Immature natural killer cell (primary cell): ENCODE data around the gene CACNA1C. TPM values are rescaled to one million over a fixed set of nuclear protein-coding genes. Genes with fewer than 3 reads are reported as not detected.

Source experiments
- DNase-seq, 3 donors: peaks; one replicate each; pipeline ENCODE4 v3.0.0; 2022; ENCODE audit warnings: mixed read lengths in 1 of 3
- H3K27ac Mint-ChIP-seq, 6 donors: one replicate each; pipeline ENCODE4 v1.8.0; 2020; ENCODE audit warnings: mixed read lengths in 6 of 6, mild to moderate bottlenecking in 5 of 6, inconsistent platforms in 4 of 6, moderate library complexity in 3 of 6
- H3K27me3 Mint-ChIP-seq, 3 donors: one replicate each; pipeline ENCODE4 v1.8.0; 2020 to 2021; ENCODE audit warnings: low read depth in 3 of 3, mild to moderate bottlenecking in 3 of 3, mixed read lengths in 3 of 3, moderate library complexity in 3 of 3, inconsistent platforms in 1 of 3
- H3K36me3 Mint-ChIP-seq, 3 donors: one replicate each; pipeline ENCODE4 v1.8.0; 2020; ENCODE audit warnings: mixed read lengths in 3 of 3, inconsistent platforms in 2 of 3, mild to moderate bottlenecking in 2 of 3
- H3K4me1 Mint-ChIP-seq, 2 donors: one replicate each; pipeline ENCODE4 v1.8.0; 2020; ENCODE audit warnings: inconsistent platforms in 2 of 2, mild to moderate bottlenecking in 2 of 2, mixed read lengths in 2 of 2, moderate library complexity in 1 of 2
- H3K4me3 Mint-ChIP-seq, 5 donors: one replicate each; pipeline ENCODE4 v1.8.0; 2020; ENCODE audit warnings: mild to moderate bottlenecking in 5 of 5, mixed read lengths in 5 of 5, inconsistent platforms in 3 of 5, moderate library complexity in 3 of 5
- H3K9me3 Mint-ChIP-seq, 6 donors: one replicate each; pipeline ENCODE4 v1.8.0; 2020; ENCODE audit warnings: mild to moderate bottlenecking in 6 of 6, mixed read lengths in 6 of 6, inconsistent platforms in 4 of 6, moderate library complexity in 3 of 6
- polyA plus RNA-seq, 3 donors: library from polyadenylated mRNA; unstranded; fragments of 300-500 nt; fragmentation: Illumina TruSeq; gene quantifications; one replicate each; pipeline ENCODE4 v1.2.3, GENCODE V29; 2021

Gene CACNA1C
- polyA plus RNA-seq, 3 donors from 2014 or later = 0.05 to 0.36 (median 0.12) TPM

DNA sequence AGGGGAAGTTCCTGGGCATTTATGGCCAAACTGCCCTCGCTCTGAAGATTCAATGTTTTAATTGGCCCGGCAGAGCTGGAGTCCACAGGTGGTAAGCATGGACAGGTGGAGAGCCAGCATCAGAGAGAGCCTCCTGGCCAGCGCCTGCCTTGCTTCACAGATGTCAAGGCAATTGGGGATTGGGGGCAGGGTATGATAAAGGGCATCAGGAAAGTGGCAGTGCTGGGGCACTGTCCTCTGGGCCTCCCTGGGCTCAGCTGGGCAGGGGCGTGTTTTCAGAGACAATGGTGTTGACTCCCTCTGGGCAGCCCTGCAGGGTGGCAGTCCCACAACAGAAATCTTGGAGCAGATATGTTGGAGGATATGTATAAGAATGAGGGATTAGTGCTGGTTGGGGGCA, 237.3 kb downstream of the CACNA1C start:
- Mint-ChIP-seq H3K27me3 (peaks cover 3 to 6% (median 6%) of the 10 kb centered on the region in 3 donors), H3K36me3 (no peaks in the 10 kb centered on the region), H3K9me3 (no peaks in the 10 kb centered on the region), H3K4me3 (no peak overlapping the region), H3K4me1 (peaks cover 0 to 3% of the 10 kb centered on the region in 2 donors), H3K27ac (no peak overlapping the region)
- no peak for DNase-seq

DNA sequence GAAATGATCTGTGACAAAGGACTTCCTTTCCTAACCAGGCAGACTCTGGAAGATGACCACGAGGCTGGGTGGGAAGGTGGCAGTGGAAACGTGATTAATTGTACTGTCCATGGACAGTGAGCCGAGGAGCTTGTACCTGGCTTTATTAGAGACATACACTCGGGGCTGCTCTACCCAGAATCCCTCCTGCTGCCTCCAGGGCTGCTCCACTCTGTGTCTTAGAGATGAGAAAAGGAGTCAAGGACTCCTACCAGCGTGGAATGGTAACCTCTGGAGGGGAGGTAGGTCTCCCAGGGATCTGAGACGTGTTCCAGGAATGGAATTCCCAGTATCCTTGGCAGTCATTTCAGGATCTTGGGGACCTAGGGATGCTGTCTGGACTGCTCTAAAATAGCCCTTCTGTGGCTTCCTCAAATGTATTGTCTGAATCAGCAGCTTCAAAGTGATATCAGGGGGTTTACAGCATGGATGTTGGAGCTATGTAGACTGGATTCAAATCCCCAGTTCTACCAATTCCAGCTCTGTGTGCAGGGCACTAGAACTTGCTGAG, 237.8 kb downstream of the CACNA1C start:
- Mint-ChIP-seq H3K4me3 (no peak overlapping the region), H3K27me3 (peaks cover 3 to 7% (median 5%) of the 10 kb centered on the region in 3 donors), H3K4me1 (peaks cover 0 to 5% of the 10 kb centered on the region in 2 donors), H3K27ac (no peak overlapping the region), H3K9me3 (no peaks in the 10 kb centered on the region), H3K36me3 (no peaks in the 10 kb centered on the region)
- no peak for DNase-seq

DNA sequence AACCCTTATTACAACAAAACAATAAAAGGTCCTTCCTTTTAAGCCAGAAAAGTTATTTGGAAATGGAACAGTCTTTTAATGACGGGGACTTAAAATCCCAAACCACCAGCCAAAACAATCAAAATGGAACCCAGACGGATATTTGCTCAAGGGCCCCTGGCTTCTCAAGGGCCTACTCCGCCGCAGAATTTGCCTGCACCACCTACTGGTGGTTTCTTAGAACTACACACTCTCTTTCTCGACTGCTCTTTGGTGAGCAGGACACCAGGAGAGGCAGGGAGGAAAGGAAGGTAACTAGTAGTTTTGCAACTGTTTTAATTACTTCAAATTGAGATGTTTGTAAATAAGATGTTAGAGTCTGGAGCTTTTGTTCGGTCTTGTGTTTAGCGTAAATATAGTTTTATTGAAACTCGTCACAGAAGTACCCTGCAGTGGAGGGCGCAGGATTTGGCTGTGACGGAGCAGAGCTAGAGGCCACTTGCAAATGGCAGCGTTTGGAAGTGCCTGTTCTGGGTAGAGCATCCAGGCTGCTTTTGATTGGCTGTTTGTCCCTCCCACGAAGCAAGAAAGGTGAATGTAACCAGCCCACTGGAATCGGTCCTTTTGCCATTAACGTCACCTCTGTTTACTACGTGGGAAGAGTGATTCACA, 238.5 kb downstream of the CACNA1C start:
- peaks cover 0 to 5% of the 10 kb centered on the region in 2 donors for H3K4me1 Mint-ChIP-seq
- DNase-seq = peak in 2 of 3 donors; percentile 7 to 32
- H3K36me3 Mint-ChIP-seq = no peaks in the 10 kb centered on the region
- no peaks in the 10 kb centered on the region for H3K9me3 Mint-ChIP-seq
- no peak overlapping the region for H3K4me3 Mint-ChIP-seq
- no peak overlapping the region for H3K27ac Mint-ChIP-seq
- peaks cover 4 to 7% (median 5%) of the 10 kb centered on the region in 3 donors for H3K27me3 Mint-ChIP-seq

DNA sequence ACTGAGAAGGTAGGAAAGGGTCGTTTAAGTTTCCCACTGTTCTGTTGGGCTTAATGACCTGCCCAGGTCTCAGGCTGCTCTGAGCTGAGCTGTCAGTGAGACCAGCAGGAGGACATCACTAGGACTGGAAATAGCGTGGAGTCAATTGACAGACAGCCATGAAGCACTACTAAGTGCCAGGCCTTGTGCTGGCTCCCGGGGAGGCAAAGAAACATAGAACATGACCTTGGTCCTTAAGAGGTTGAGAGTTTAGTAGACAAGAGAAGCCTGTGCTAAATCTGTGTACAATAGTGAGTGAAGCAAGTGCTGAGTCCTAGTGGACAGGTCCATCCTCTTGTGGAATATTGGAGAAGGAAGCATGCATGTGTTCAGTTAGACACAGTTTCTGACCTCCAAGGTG, 239.2 kb downstream of the CACNA1C start:
- H3K27ac Mint-ChIP-seq = no peak overlapping the region
- H3K9me3 Mint-ChIP-seq = no peaks in the 10 kb centered on the region
- no peak for DNase-seq
- peaks cover 0 to 5% of the 10 kb centered on the region in 2 donors for H3K4me1 Mint-ChIP-seq
- no peak overlapping the region for H3K4me3 Mint-ChIP-seq
- no peaks in the 10 kb centered on the region for H3K36me3 Mint-ChIP-seq
- H3K27me3 Mint-ChIP-seq = peaks cover 5 to 6% (median 5%) of the 10 kb centered on the region in 3 donors

DNA sequence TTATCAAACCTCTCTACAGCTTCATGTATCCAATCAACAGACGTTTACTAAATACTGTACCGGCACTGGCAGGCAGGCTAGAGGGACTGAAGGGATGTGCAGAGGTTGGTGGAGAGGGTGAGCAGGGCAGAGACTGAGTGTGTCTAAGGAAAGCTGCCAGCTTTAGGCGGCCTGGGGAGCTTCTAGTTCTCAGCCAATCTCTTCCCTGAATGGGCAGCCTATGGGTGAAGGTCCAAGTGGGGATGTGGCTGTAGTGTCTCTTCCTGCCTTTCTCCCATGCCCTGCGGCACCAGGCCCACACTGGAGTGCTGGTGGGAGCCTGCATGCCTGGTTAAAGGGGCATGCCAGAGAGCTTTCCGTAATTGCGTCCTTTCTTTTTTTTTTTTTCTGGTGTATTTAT, 239.8 kb downstream of the CACNA1C start:
- H3K4me1 Mint-ChIP-seq = peaks cover 0 to 5% of the 10 kb centered on the region in 2 donors
- no peaks in the 10 kb centered on the region for H3K36me3 Mint-ChIP-seq
- DNase-seq = no peak
- no peak overlapping the region for H3K27ac Mint-ChIP-seq
- H3K27me3 Mint-ChIP-seq = peaks cover 3 to 6% (median 5%) of the 10 kb centered on the region in 3 donors
- H3K9me3 Mint-ChIP-seq = no peaks in the 10 kb centered on the region
- H3K4me3 Mint-ChIP-seq = no peak overlapping the region

DNA sequence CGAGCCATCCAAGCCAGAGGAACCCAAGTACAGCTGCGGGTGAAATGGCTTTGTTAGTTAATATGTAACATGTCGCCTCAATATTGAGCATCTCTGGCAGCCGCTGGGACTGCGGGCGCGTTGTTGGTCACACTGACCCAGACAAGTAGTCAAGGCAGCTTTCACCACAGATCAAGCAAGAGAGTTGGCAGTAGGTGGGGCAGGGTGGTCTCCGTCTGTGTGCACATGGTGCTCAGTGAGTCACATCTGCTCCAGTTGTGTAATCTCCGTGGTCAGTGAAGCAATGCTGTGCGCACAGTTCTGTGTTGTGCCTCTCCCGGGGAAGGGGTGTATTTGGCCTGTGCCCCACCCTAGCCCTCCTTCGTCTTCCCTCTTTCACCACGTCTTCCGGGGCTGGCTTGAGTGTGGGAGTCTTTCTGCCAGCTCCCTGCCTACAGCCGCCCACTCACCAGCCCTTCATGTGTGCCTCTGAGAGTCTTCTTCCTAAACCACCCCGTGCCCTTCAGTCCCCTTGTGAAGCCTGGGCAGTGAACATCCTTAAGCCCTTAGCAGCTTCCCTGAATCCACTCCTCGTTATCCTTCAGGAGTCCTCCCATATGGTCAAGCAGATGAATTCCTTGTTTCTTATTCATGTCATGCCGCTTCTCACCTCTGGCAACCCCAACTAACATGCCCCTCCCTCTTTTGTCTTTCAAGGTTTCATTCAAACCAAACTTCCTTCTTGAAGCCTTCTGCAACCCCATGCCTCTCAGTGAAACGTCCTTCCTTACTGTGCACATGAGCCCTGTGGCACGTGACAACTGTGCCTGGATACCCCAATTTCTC, 242.1 kb downstream of the CACNA1C start:
- Mint-ChIP-seq H3K4me3 (no peak overlapping the region), H3K36me3 (no peaks in the 10 kb centered on the region), H3K9me3 (no peaks in the 10 kb centered on the region), H3K4me1 (peaks cover 0 to 5% of the 10 kb centered on the region in 2 donors), H3K27ac (no peak overlapping the region), H3K27me3 (peaks cover 3 to 6% (median 5%) of the 10 kb centered on the region in 3 donors)
- DNase-seq = no peak

DNA sequence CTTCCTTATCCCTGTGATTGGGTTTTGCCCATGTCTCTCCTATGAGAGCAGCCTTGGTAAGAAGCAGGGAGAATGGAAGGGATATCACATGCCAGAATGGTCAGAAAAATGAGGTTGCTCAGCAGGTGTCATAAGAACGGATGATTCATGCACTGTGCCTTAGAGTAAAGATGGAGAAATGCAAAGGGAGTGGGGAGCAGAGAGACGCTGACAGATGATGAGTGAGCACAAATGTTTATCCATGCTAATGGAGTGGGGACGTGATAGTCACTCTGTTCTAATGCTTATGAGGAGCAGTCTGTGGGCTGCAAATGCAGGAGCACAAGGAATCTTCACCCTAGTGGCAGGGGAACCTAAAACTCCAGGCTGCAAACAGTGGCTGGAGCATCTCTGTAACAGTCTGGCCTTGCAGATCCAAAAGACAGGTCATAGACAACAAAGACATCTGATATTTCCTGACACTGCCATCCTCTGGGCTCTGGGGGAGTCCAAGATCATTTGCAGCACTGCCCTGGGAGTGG, 243.2 kb downstream of the CACNA1C start:
- no peaks in the 10 kb centered on the region for H3K9me3 Mint-ChIP-seq
- H3K4me1 Mint-ChIP-seq = peaks cover 0 to 5% of the 10 kb centered on the region in 2 donors
- H3K4me3 Mint-ChIP-seq = no peak overlapping the region
- H3K36me3 Mint-ChIP-seq = no peaks in the 10 kb centered on the region
- H3K27me3 Mint-ChIP-seq = peaks cover 5 to 6% (median 6%) of the 10 kb centered on the region in 3 donors
- H3K27ac Mint-ChIP-seq = no peak overlapping the region
- DNase-seq = no peak

DNA sequence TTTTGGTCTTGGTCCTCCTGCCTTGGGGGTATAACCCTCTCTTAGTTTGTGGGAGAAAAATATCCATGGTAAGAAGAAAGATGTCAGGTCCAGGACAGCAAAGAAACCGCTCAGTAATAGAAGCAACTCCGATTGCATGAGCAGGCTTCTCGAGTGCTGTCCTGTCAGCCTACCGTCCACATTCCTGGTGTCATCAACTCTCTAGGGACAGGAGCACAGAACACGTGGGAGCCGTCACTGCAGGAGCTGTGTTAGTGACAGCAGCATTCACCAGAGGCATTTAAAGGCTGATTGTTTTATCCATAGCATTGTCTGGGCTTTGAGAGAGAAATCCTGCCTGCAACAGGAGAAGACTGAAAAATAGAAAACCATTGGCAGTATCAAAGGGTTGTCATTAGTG, 244.2 kb downstream of the CACNA1C start:
- Mint-ChIP-seq H3K27me3 (peaks cover 5 to 6% (median 6%) of the 10 kb centered on the region in 3 donors), H3K36me3 (no peaks in the 10 kb centered on the region), H3K27ac (no peak overlapping the region), H3K4me3 (no peak overlapping the region), H3K4me1 (peaks cover 0 to 5% of the 10 kb centered on the region in 2 donors), H3K9me3 (no peaks in the 10 kb centered on the region)
- DNase-seq = no peak

DNA sequence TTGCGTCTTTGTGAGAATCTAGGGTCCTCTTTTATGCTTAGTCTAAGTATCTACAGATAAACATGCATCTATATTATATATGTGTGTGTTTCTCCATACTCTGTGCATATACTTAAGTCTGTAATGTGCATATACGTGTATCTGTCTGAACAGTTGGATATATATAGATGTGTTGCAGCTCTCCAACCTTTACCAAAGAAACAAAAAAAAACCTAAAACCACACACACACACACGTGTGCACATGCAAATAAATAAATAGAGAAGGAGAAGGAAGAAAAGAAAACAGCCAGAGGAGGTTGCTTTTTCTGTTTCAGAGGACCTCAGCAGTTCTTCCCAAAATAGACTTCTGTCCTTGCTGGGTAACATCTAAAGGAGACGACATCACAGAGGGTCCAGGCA, 244.9 kb downstream of the CACNA1C start:
- H3K27ac Mint-ChIP-seq = no peak overlapping the region

DNA sequence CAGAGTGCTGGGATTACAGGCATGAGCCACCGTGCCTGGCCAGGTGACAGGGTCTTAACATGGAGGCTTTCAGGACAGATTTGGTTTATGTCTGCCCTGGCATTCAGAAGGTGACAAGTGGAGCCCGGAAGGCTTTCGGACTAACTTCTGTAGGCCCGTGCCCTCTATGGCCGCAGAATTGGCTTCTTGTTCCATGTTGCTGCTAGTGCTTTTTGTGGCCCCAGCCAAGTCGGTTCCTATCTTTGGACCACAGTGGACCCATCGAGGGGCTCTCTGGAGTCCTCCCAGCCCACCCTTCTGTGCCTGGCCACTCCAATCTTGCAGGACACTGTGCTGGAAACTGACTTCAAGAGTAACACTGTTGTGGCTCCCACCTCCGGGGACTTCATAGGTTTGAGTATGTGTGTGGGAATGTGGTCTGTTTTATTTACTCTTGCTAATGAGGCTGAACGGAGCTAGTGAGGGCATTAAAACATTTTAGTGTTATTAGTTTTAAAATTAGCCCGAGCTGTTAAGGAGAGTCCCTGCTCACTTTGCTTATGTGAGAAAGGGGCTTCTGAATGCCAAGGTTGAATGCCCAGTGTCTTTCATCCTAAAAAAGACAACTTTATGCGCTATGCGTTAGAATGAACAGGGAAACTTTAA, 245.9 kb downstream of the CACNA1C start:
- H3K27me3 Mint-ChIP-seq = peaks cover 3 to 11% (median 5%) of the 10 kb centered on the region in 3 donors
- no peak overlapping the region for H3K4me3 Mint-ChIP-seq
- no peak overlapping the region for H3K27ac Mint-ChIP-seq
- H3K9me3 Mint-ChIP-seq = no peaks in the 10 kb centered on the region
- H3K36me3 Mint-ChIP-seq = no peaks in the 10 kb centered on the region
- DNase-seq = no peak
- peaks cover 0 to 5% of the 10 kb centered on the region in 2 donors for H3K4me1 Mint-ChIP-seq

More for the DNA sequence above, 244.9 kb downstream of the CACNA1C start:
- Mint-ChIP-seq H3K4me3 (no peak overlapping the region), H3K27me3 (peaks cover 5 to 6% (median 6%) of the 10 kb centered on the region in 3 donors), H3K4me1 (peaks cover 0 to 5% of the 10 kb centered on the region in 2 donors), H3K9me3 (no peaks in the 10 kb centered on the region), H3K36me3 (no peaks in the 10 kb centered on the region)
- no peak for DNase-seq

DNA sequence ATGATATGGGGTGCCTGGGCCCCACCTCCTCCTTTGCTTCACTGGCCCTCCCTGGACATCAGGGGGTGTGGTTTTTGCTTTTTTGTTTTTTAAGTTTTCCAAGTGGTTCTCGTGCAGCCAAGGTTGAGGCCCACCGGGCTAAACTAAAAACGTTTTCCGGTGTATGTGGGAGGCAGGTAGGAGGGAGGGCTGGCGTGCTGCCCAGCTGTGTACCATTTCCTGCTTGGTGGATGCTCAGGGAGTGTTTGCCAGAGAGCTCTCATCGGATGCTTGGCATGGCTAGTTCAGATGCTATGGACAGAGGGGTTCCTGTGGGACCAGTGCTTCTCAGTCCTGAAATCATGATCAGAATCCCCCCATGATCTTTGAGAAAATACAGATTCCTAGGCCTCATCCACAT, 246.4 kb downstream of the CACNA1C start:
- no peaks in the 10 kb centered on the region for H3K9me3 Mint-ChIP-seq
- no peaks in the 10 kb centered on the region for H3K36me3 Mint-ChIP-seq
- H3K4me1 Mint-ChIP-seq = peaks cover 0 to 5% of the 10 kb centered on the region in 2 donors
- no peak for DNase-seq
- peaks cover 3 to 10% (median 5%) of the 10 kb centered on the region in 3 donors for H3K27me3 Mint-ChIP-seq
- H3K27ac Mint-ChIP-seq = no peak overlapping the region
- H3K4me3 Mint-ChIP-seq = no peak overlapping the region

DNA sequence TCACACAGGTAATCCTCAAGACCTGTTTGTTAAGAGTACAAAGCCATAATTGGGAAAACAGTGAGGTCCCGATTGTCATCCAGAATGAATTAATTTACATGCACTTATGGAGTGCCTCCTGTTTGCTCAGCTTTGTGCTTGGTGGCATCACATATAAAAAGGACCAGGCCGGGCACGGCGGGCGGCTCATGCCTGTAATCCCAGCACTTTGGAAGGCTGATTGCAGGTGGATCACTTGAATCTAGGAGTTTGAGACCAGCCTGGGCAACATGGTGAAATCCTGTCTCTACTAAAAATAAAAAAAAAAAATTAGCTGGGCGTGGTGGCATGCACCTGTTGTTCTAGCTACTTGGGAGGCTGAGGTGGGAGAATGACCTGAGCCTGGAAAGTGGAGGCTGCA, 247.4 kb downstream of the CACNA1C start:
- Mint-ChIP-seq H3K4me3 (no peak overlapping the region), H3K27ac (no peak overlapping the region), H3K9me3 (no peaks in the 10 kb centered on the region), H3K36me3 (no peaks in the 10 kb centered on the region), H3K27me3 (peaks cover 0 to 9% (median 3%) of the 10 kb centered on the region in 3 donors), H3K4me1 (peaks cover 0 to 1% of the 10 kb centered on the region in 2 donors)
- no peak for DNase-seq

DNA sequence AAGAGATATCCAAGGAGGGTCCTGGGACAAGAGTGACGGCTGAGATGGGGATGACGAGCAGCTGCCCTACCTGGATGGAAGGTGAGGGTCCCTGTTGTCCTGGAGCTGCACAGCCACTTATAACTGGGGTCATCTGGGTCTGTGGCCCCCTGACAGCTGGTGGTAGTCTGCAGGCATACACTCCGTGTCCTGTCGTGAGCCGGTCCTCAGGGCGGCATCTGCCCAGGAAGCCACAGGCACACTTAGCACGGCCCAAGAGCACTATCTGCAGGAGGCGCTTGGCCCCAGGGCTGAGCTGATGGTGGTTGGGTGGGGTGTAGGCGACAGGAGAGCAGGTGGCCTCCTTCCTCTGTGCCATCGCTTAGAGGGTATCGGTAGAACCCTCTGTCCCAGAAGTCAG, 248.1 kb downstream of the CACNA1C start:
- DNase-seq = no peak
- Mint-ChIP-seq H3K4me3 (no peak overlapping the region), H3K4me1 (no peaks in the 10 kb centered on the region), H3K36me3 (no peaks in the 10 kb centered on the region), H3K27me3 (peaks cover 0 to 9% (median 4%) of the 10 kb centered on the region in 3 donors), H3K9me3 (no peaks in the 10 kb centered on the region), H3K27ac (no peak overlapping the region)
